HUES6 (cell line): ENCODE data around the gene AFAP1L2.

ENCODE experiments used
- H3K27ac ChIP-seq: 2 replicates; pipeline ENCODE4 v1.7.0; 2013; ENCODE audit warnings: low read depth, mild to moderate bottlenecking, low read length, inconsistent platforms
- H3K27me3 ChIP-seq: 2 replicates; pipeline ENCODE4 v1.6.1; 2013; ENCODE audit warnings: low read length; ENCODE audit not compliant: control insufficient read depth, insufficient read depth
- H3K36me3 ChIP-seq: 2 replicates; pipeline ENCODE4 v1.6.1; 2013; ENCODE audit warnings: low read length; ENCODE audit not compliant: control insufficient read depth, insufficient read depth
- H3K4me1 ChIP-seq: 2 replicates; pipeline ENCODE4 v1.6.1; 2013; ENCODE audit warnings: low read length; ENCODE audit not compliant: control insufficient read depth, insufficient read depth
- H3K4me3 ChIP-seq: 2 replicates; pipeline ENCODE4 v1.5.1; 2013; ENCODE audit warnings: low read depth, low read length
- H3K9ac ChIP-seq: one replicate; pipeline ENCODE4 v1.6.1; 2013; ENCODE audit warnings: mild to moderate bottlenecking, low read length
- H3K9me3 ChIP-seq: 2 replicates; pipeline ENCODE4 v1.6.1; 2013; ENCODE audit warnings: low read depth, low read length; ENCODE audit not compliant: control insufficient read depth, insufficient read depth

The AFAP1L2 gene

DNA sequence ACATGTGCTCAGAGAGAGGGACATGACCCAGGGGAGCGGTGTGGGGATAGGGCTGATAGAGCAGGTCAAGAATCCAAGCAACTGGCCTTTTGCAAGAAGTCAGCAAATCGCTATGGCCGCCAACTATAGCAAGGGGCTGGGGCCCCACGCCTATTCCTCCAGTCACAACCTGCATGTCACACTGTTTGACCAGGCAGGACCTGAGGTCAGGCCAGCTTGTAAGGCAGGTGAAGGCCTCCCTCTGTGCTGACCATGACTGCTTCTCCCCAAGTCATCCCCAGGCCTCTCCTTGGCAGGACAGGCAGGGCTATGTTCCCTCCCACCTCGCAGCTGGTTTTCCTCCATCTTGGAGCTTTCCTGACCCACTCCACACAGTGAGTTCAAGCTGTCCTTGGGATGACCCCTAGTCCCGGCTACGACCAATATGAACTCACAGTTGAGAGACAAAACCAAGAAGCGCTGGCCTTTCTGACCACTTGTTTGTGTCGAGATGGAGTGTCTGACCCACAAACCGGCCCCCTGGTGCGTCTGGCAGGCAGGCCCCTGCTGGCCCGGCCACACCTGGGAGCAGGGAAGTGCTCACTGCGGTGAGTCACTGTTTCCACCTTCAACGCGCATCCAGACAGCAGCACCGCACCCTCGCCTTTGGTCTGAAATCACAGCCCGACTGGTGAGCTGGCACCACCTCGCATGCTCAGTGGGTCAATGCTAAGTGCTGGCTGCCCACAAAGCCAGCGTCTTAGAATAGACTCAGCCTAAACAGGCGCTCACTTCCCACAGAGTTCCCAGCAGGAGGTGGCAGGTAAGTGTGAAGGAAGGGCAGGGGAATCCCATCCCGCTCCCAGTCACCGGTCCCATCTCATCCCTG is 83.8 kb downstream of the AFAP1L2 start:
- no peak overlapping the region for H3K4me3 ChIP-seq
- H3K27ac ChIP-seq: no peak overlapping the region
- no peaks in the 10 kb centered on the region for H3K27me3 ChIP-seq
- no peaks in the 10 kb centered on the region for H3K36me3 ChIP-seq
- H3K9ac ChIP-seq: peak overlapping the region; percentile 45
- no peaks in the 10 kb centered on the region for H3K9me3 ChIP-seq
- H3K4me1 ChIP-seq: peaks cover 26% of the 10 kb centered on the region

DNA sequence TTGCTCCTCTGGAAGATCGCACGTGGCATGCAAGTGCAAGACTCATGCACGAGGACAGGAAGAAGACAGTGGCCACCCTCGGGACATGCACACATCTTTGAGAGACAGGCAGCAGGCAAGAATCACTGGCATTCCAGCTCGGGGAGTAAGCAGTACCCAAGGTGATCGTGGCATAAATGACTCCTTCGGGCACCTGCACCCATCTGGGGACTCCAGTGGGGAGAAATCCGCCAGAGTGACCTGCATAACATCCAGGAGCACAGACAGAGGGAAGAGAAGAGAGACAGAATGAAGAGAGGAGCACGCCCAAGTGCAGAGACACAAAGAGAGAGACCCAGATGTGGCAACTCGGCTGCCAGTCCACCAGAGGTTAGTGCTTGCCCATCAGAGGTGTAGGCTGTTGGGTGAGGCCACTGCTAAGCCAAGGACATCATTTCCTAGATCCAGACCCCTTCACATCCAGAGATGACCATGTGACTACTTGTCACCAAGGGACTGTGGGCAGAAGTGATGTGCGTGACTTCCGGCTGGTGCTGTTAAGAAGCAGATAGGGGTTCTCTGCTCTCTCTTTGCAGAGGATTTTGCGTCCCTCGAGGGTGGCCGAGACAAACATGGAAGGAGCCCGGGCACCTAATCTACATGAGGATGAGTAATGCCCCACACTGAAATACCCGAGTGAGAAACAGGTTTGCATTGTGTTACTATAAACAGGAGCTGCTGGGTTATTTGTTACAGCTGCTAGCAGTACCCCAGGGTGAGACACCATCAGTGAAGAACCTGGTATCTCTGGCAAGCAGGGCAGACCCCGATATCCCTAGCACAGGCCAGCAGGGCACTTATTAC is 84.7 kb downstream of the AFAP1L2 start:
- Histone ChIP-seq H3K4me1 (peaks cover 26% of the 10 kb centered on the region), H3K36me3 (no peaks in the 10 kb centered on the region), H3K9ac (no peak overlapping the region), H3K9me3 (no peaks in the 10 kb centered on the region), H3K4me3 (no peak overlapping the region), H3K27me3 (no peaks in the 10 kb centered on the region), H3K27ac (no peak overlapping the region)

DNA sequence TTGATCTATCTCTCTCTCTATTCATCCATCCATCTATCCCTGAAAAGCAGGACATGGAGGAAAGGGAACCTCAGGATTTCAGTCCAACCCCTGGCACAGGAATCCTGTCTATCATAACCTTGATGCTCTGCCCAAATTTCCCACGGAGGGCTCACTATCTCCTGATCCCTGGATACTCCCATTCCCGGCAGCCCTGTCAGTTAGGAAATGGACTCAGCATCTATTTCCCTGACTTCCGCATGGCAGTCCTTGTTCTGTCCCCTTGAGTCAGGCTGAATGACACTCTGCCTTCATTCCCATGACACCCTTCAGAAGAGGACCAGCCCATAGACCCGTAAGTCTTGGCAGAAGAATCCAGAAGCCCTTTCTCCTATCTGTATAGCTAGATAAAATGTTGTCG is 87.6 kb downstream of the AFAP1L2 start:
- Histone ChIP-seq H3K27ac (no peak overlapping the region), H3K4me3 (no peak overlapping the region), H3K4me1 (peaks cover 16% of the 10 kb centered on the region), H3K36me3 (no peaks in the 10 kb centered on the region), H3K9me3 (no peaks in the 10 kb centered on the region), H3K9ac (no peak overlapping the region), H3K27me3 (no peaks in the 10 kb centered on the region)

DNA sequence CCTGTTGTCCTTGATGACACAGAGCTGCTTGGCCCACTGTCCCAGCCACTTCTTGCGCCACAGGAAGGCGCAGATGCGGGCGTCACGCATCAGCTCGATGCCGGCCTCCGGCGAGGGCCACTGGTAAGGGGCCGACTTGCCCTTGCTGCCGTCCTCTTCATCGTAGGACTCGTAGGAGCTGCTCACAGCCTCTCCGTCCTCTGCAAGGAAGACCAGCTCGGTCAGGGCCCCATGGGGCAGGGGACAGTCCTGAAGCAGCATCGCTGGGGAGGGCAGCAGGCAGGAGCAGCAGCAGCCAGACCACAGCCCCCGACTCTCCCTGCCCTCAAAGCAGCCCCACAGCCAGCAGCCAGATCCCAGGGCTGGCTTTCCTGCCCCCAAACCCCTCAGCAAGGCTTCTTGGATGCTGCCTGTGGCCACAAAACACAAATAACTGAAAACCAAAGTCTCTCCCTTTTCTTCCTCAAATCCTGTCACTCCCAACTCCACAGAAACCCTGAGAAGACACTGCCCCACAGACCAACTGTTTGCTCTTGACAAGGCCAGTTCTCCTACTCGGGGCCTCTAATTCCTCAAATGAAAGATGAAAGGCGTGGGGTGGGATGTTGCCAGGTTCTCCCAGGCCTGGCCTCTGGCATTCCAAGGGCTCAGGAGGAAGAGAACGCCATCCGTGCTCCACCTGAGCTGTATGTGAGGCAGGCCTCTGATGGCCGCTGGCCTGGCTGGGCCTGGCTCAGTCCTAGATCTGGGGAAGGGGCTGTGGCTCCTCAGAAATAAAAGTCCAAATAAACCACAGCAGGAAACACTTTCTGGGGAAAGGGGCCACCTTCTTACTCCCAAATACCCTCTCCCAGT is 88.5 kb downstream of the AFAP1L2 start:
- no peak overlapping the region; the same call in 1 of the 2 replicates for H3K27ac ChIP-seq

DNA sequence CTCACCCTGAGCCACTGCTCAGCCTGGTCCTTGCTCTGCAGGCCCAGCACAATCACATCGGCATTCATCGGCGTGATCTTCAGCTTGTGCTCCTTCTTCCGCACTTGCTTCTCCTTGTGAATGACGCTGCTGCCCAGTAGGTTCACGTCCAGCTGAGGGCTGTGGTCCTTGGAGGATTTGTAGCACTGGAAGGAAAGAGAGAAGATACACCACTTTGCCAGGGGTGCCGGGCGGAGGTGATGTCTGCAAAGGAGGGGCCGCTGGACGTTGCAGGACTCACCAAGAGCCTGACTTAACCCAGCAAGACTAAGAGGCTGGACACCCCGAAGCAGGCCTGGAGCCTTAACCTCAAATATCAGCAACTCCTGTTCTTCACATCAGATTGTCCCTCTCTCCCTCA is 90.4 kb downstream of the AFAP1L2 start:
- H3K4me3 ChIP-seq: no peak overlapping the region
- no peaks in the 10 kb centered on the region for H3K9me3 ChIP-seq
- no peak overlapping the region for H3K27ac ChIP-seq
- no peaks in the 10 kb centered on the region for H3K27me3 ChIP-seq
- H3K9ac ChIP-seq: no peak overlapping the region
- peaks cover 5% of the 10 kb centered on the region; the same call in 1 of the 2 replicates for H3K4me1 ChIP-seq
- no peaks in the 10 kb centered on the region for H3K36me3 ChIP-seq

More for the DNA sequence above, 88.5 kb downstream of the AFAP1L2 start:
- Histone ChIP-seq H3K27me3 (no peaks in the 10 kb centered on the region), H3K4me3 (no peak overlapping the region), H3K36me3 (no peaks in the 10 kb centered on the region), H3K9me3 (no peaks in the 10 kb centered on the region), H3K4me1 (peaks cover 12% of the 10 kb centered on the region), H3K9ac (no peak overlapping the region)

DNA sequence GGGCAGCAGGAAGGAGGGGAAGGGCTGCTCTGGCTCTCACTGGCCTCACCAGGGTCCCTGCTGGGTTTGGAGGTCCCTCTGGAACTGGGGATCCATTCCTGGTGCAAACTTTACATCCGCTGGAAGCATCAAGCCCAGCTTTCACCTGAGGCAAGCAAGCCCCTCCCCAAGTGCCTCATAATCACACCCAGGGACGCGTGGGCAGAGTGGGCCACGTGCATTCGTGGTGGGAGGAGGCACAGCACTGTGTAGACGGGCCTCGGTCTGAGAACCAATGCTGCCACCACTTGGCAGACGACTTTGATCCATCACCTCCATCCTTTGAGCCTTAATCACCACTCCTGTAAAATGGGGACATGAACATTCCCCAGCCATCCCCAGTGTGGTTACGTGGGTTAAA is 91.2 kb downstream of the AFAP1L2 start:
- peaks cover 5% of the 10 kb centered on the region; the same call in 1 of the 2 replicates for H3K4me1 ChIP-seq
- H3K9ac ChIP-seq: no peak overlapping the region
- no peak overlapping the region for H3K27ac ChIP-seq
- H3K4me3 ChIP-seq: no peak overlapping the region
- no peaks in the 10 kb centered on the region for H3K27me3 ChIP-seq
- no peaks in the 10 kb centered on the region for H3K9me3 ChIP-seq
- H3K36me3 ChIP-seq: no peaks in the 10 kb centered on the region

DNA sequence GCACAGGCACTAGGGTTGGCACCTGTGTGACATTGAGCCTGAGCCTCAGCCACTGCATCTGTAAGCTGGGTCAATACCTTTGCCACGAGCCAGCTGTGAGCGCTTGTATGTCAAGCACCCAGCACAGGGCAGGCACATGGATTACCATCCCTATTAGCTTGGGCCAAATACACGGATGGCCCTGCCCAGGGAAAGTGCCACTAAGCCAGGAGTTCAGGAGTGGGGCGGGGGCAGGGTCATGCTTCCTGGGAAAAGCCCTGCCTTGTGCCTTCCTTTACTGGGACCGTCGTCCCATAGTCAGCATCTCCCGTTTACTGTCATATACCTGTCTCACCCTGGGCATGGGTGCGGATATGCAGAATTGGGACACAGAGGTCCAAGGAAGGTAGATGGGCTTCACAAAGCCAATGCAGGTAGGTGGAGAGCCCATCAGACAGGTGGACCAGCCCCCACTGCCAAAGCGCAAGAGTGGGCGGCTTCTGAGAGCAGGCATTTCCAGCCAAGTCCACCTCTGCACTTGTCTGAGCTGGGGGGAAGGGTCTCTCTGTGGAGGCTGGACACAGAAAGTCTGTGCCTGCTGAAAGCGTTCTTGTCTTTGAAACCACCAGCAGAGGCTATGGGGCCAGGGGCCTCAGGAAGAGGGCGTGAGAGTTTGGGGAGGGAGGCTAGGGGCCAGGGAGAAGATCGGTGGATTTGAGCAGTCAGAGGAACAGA is 92.6 kb downstream of the AFAP1L2 start:
- Histone ChIP-seq H3K4me1 (peaks cover 10% of the 10 kb centered on the region; the same call in 1 of the 2 replicates), H3K36me3 (no peaks in the 10 kb centered on the region), H3K4me3 (no peak overlapping the region), H3K27me3 (no peaks in the 10 kb centered on the region), H3K27ac (no peak overlapping the region), H3K9ac (no peak overlapping the region), H3K9me3 (no peaks in the 10 kb centered on the region)

DNA sequence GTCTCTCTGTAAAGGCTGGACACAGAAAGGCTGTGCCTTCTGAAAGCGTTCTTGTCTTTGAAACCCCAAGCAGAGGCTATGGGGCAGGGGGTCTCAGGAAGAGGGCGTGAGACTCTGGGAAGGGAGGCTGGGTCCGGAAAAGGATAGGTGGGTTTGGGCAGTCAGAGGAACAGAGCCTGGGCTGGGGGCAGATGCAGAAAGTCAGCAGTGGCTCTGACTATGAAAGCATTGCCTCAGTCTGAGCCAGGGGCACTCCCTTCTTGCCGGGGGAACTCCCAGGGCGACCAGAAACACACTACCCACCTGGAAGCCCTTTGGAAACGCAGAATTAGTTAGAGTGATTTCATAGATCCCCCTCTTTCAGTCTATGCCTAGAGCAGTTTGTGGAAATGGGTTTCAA is 93.3 kb downstream of the AFAP1L2 start:
- Histone ChIP-seq H3K27me3 (no peaks in the 10 kb centered on the region), H3K36me3 (no peaks in the 10 kb centered on the region), H3K4me1 (peaks cover 10% of the 10 kb centered on the region; the same call in 1 of the 2 replicates), H3K4me3 (no peak overlapping the region), H3K9ac (no peak overlapping the region), H3K27ac (no peak overlapping the region), H3K9me3 (no peaks in the 10 kb centered on the region)

DNA sequence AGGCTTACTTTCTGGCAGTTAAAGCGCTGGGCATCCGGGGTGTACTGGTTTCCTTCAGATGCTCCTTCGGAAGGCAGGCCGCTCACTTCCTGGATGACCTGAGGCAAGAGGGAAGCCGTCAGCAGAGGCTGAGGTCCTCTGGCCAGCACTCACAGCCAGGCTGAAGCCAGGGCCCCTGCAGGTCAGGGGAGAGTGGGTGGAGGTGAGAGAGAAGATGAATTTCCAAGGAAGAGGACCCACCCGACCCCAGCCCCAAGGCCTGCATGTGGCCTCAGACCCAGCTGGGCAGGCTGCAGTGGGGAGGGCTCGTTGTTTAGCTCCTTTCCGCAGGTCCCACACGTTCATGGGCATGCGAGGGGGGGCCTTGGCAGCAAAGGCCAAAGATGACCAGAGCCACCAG is 94.0 kb downstream of the AFAP1L2 start:
- Histone ChIP-seq H3K9ac (no peak overlapping the region), H3K36me3 (no peaks in the 10 kb centered on the region), H3K4me1 (peaks cover 10% of the 10 kb centered on the region; the same call in 1 of the 2 replicates), H3K9me3 (no peaks in the 10 kb centered on the region), H3K4me3 (no peak overlapping the region), H3K27ac (no peak overlapping the region), H3K27me3 (peaks cover 2% of the 10 kb centered on the region; the same call in 1 of the 2 replicates)

DNA sequence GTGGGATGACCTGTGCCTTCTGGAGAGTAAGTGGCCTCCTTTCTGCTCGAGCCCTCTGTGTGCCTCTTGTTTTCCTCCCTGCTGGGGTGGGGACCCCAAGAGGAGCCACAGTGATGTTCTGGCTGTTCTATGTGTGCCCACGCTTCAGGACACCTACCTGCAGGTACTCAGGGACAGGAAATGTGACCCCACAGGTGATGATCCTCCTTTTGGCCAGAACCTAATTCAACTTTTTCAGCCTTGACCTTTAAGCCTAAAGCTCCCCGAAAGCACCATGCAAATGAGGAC is 95.0 kb downstream of the AFAP1L2 start:
- Histone ChIP-seq H3K27me3 (peaks cover 4% of the 10 kb centered on the region; the same call in 1 of the 2 replicates), H3K9me3 (no peaks in the 10 kb centered on the region), H3K9ac (no peak overlapping the region), H3K4me3 (no peak overlapping the region), H3K4me1 (peaks cover 13% of the 10 kb centered on the region; the same call in 1 of the 2 replicates), H3K27ac (no peak overlapping the region), H3K36me3 (no peaks in the 10 kb centered on the region)
